H1 (cell line): Measurements from ENCODE around the gene DIPK1A. TPM values are rescaled to one million over a fixed set of nuclear protein-coding genes. Genes with fewer than 3 reads are reported as not detected.

Experiments used
- CTCF ChIA-PET: fragments of 300-600 bp; sonication (Branson Sonifier 250); formaldehyde crosslinking; loops from one replicate; lab custom pipeline; 2021; ENCODE audit not compliant: partially characterized antibody; lab: Charles Lee
- POLR2A ChIA-PET: fragments of 300-600 bp; sonication (Branson Sonifier 250); formaldehyde crosslinking; loops from one replicate; lab custom pipeline; 2021; ENCODE audit warnings: inconsistent platforms; ENCODE audit not compliant: partially characterized antibody; lab: Charles Lee
- DNase-seq, 2 experiments: peaks; one replicate each; pipeline versions ENCODE4 v3.0.0 to v3.0.0-alpha.2; 2010 to 2022; ENCODE audit warnings: low spot score in 2 of 2, low read depth in 1 of 2, mixed read lengths in 1 of 2
- FAIRE-seq: peaks from 2 replicates; lab custom pipeline; 2011; peaks lifted over from hg19 to GRCh38; lab: Jason Lieb, UNC
- H2AFZ ChIP-seq: 2 replicates; pipeline ENCODE4 v1.8.1; 2012; ENCODE audit warnings: low read length, inconsistent platforms
- H2AK5ac ChIP-seq: 2 replicates; pipeline ENCODE4 v1.6.1; 2013; ENCODE audit warnings: low read depth, low read length
- H2BK120ac ChIP-seq: replicated peaks from 2 replicates; pipeline ENCODE3; 2013; ENCODE audit warnings: low read depth, low read length, inconsistent platforms
- H2BK12ac ChIP-seq: 2 replicates; pipeline ENCODE4 v1.6.1; 2013; ENCODE audit warnings: low read depth, low read length
- H2BK15ac ChIP-seq: 2 replicates; pipeline ENCODE4 v1.6.1; 2013; ENCODE audit warnings: low read length
- H2BK20ac ChIP-seq: 2 replicates; pipeline ENCODE4 v1.6.1; 2013; ENCODE audit warnings: low read length
- H2BK5ac ChIP-seq: 2 replicates; pipeline ENCODE4 v1.6.1; 2013; ENCODE audit warnings: low read depth, low read length
- H3K14ac ChIP-seq: 2 replicates; pipeline ENCODE4 v1.6.1; 2013; ENCODE audit warnings: inconsistent platforms; ENCODE audit not compliant: insufficient read length
- H3K18ac ChIP-seq: 2 replicates; pipeline ENCODE4 v1.6.1; 2013; ENCODE audit warnings: low read length; ENCODE audit errors: extremely low read depth
- H3K23ac ChIP-seq: 2 replicates; pipeline ENCODE4 v1.6.1; 2013; ENCODE audit warnings: inconsistent platforms; ENCODE audit not compliant: insufficient read length
- H3K23me2 ChIP-seq: 2 replicates; pipeline ENCODE4 v1.6.1; 2013; ENCODE audit warnings: low read depth, low read length
- H3K27ac ChIP-seq: 2 replicates; pipeline ENCODE4 v1.6.1; 2011; ENCODE audit warnings: low read depth, low read length, inconsistent platforms
- H3K27me3 ChIP-seq, 4 experiments: replicated peaks in 1 of 4; 1 replicate in 1 of 4; 2 replicates in 3 of 4; pipeline versions ENCODE4 v1.6.1 to v1.8.1; 2011 to 2013; ENCODE audit warnings: low read length in 3 of 4, mild to moderate bottlenecking in 3 of 4, inconsistent platforms in 2 of 4, mixed read lengths in 2 of 4, moderate library complexity in 1 of 4; ENCODE audit not compliant: control insufficient read depth in 3 of 4, insufficient read depth in 3 of 4; ENCODE audit errors: extremely low read depth in 1 of 4
- H3K36me3 ChIP-seq, 4 experiments: 2 replicates each; pipeline versions ENCODE4 v1.6.1 to v1.8.1; 2011 to 2013; ENCODE audit warnings: mild to moderate bottlenecking in 4 of 4, low read length in 3 of 4, moderate library complexity in 2 of 4, control low read depth in 1 of 4, inconsistent platforms in 1 of 4; ENCODE audit not compliant: insufficient read depth in 4 of 4, control insufficient read depth in 2 of 4
- H3K4ac ChIP-seq: replicated peaks from 2 replicates; pipeline ENCODE3; 2013; ENCODE audit warnings: low read length, low read depth, mixed read lengths, inconsistent platforms; ENCODE audit not compliant: insufficient read length
- H3K4me1 ChIP-seq, 4 experiments: replicated peaks in 1 of 4; 1 replicate in 1 of 4; 2 replicates in 3 of 4; pipeline versions ENCODE4 v1.6.1 to v1.8.1; 2011 to 2013; ENCODE audit warnings: low read length in 3 of 4, inconsistent platforms in 2 of 4, mixed read lengths in 1 of 4; ENCODE audit not compliant: insufficient read depth in 4 of 4, control insufficient read depth in 3 of 4
- H3K4me2 ChIP-seq, 2 experiments: 2 replicates each; pipeline versions ENCODE4 v1.6.1 to v1.8.1; 2011 to 2013; ENCODE audit warnings: low read depth in 2 of 2, low read length in 2 of 2, control low read depth in 1 of 2, inconsistent platforms in 1 of 2, mild to moderate bottlenecking in 1 of 2; ENCODE audit not compliant: insufficient read depth in 1 of 2
- H3K4me3 ChIP-seq, 4 experiments: fragments of 200-600, 300-600 bp in 1 of 4; sonication (generic), shearing (Covaris generic), sonication (Bioruptor Twin) in 1 of 4; 2 replicates each; pipeline versions ENCODE4 v1.5.1 to v1.8.1; 2011 to 2016; ENCODE audit warnings: low read length in 4 of 4, low read depth in 3 of 4, control low read depth in 2 of 4, inconsistent platforms in 2 of 4, mild to moderate bottlenecking in 2 of 4, mixed read lengths in 1 of 4, moderate library complexity in 1 of 4; ENCODE audit not compliant: insufficient read depth in 2 of 4; ENCODE audit errors: extremely low read depth in 1 of 4
- H3K56ac ChIP-seq: replicated peaks from 2 replicates; pipeline ENCODE3; 2013; ENCODE audit warnings: low read depth, mild to moderate bottlenecking, mixed read lengths, low read length, inconsistent platforms; ENCODE audit not compliant: insufficient read length
- H3K79me1 ChIP-seq: 2 replicates; pipeline ENCODE4 v1.6.1; 2013; ENCODE audit warnings: low read depth, low read length, control low read depth
- H3K79me2 ChIP-seq, 2 experiments: 2 replicates each; pipeline versions ENCODE4 v1.6.1 to v1.8.1; 2012 to 2013; ENCODE audit warnings: low read length in 2 of 2, mild to moderate bottlenecking in 2 of 2, inconsistent platforms in 1 of 2; ENCODE audit not compliant: insufficient read depth in 2 of 2, control insufficient read depth in 1 of 2
- H3K9ac ChIP-seq, 4 experiments: replicated peaks in 1 of 4; 1 replicate in 1 of 4; 2 replicates in 3 of 4; pipeline versions ENCODE4 v1.6.1 to v1.8.1; 2011 to 2013; ENCODE audit warnings: low read depth in 3 of 4, low read length in 3 of 4, control low read depth in 2 of 4, mild to moderate bottlenecking in 2 of 4, moderate library complexity in 2 of 4, inconsistent platforms in 1 of 4; ENCODE audit errors: extremely low read depth in 1 of 4
- H3K9me3 ChIP-seq, 2 experiments: 2 replicates each; pipeline versions ENCODE4 v1.6.1 to v1.8.1; 2012 to 2013; ENCODE audit warnings: mild to moderate bottlenecking in 2 of 2, moderate library complexity in 2 of 2, control low read depth in 1 of 2, inconsistent platforms in 1 of 2, low read depth in 1 of 2, low read length in 1 of 2, mixed read lengths in 1 of 2; ENCODE audit not compliant: insufficient read depth in 2 of 2
- H4K20me1 ChIP-seq, 2 experiments: replicated peaks in 1 of 2; 2 replicates each; pipeline versions ENCODE3 to v1.8.1; 2011 to 2013; ENCODE audit warnings: inconsistent platforms in 2 of 2, low read length in 2 of 2, mild to moderate bottlenecking in 1 of 2; ENCODE audit not compliant: insufficient read depth in 2 of 2, control insufficient read depth in 1 of 2
- H4K5ac ChIP-seq: 2 replicates; pipeline ENCODE4 v1.6.1; 2013; ENCODE audit warnings: low read length, low read depth, mixed read lengths, inconsistent platforms; ENCODE audit not compliant: insufficient read length
- H4K8ac ChIP-seq: 2 replicates; pipeline ENCODE4 v1.8.0; 2013; ENCODE audit warnings: mild to moderate bottlenecking, moderate library complexity, low read length, inconsistent platforms; ENCODE audit not compliant: insufficient read depth; ENCODE audit errors: extremely low read depth
- H4K91ac ChIP-seq: replicated peaks from 2 replicates; pipeline ENCODE3; 2013; ENCODE audit warnings: low read length, mixed read lengths, inconsistent platforms; ENCODE audit not compliant: insufficient read length
- BACH1 ChIP-seq: IDR thresholded peaks from 2 replicates; pipeline ENCODE4 v1.6.1; 2012; ENCODE audit warnings: low read length, improper control_type of control experiment
- BCL11A ChIP-seq, 2 experiments: IDR thresholded peaks; one replicate each; pipeline ENCODE4 v1.6.1; 2011; ENCODE audit warnings: low read depth in 2 of 2, low read length in 2 of 2, mild to moderate bottlenecking in 2 of 2
- BRCA1 ChIP-seq: IDR thresholded peaks from 2 replicates; pipeline ENCODE4 v1.6.1; 2012; ENCODE audit warnings: low read depth, low read length, improper control_type of control experiment
- CEBPB ChIP-seq: IDR thresholded peaks from 2 replicates; pipeline ENCODE4 v1.6.1; 2012; ENCODE audit warnings: low read depth, low read length
- CHD1 ChIP-seq: IDR thresholded peaks from 2 replicates; pipeline ENCODE4 v1.6.1; 2012; ENCODE audit warnings: low read depth, low read length, improper control_type of control experiment
- CTBP2 ChIP-seq: IDR thresholded peaks from 2 replicates; pipeline ENCODE4 v1.7.0; 2011; ENCODE audit warnings: borderline replicate concordance, mild to moderate bottlenecking, moderate library complexity, mixed read lengths, low read length; ENCODE audit not compliant: insufficient read depth, insufficient read length
- GABPA ChIP-seq: IDR thresholded peaks from 2 replicates; pipeline ENCODE4 v1.6.1; 2011; ENCODE audit warnings: mild to moderate bottlenecking, low read length, moderate library complexity, borderline replicate concordance; ENCODE audit not compliant: insufficient read depth
- JUN ChIP-seq: IDR thresholded peaks from 2 replicates; pipeline ENCODE4 v1.6.1; 2011; ENCODE audit warnings: low read depth, mild to moderate bottlenecking, improper control_type of control experiment, low read length
- MAFK ChIP-seq: IDR thresholded peaks from 2 replicates; pipeline ENCODE4 v1.6.1; 2012; ENCODE audit warnings: low read depth, mild to moderate bottlenecking, improper control_type of control experiment, low read length
- POLR2A ChIP-seq, 2 experiments: IDR thresholded peaks; 1 replicate in 1 of 2; 2 replicates in 1 of 2; pipeline ENCODE4 v1.6.1; 2011; ENCODE audit warnings: low read depth in 2 of 2, low read length in 2 of 2, mild to moderate bottlenecking in 2 of 2; ENCODE audit errors: control extremely low read depth in 1 of 2
- SP4 ChIP-seq: IDR thresholded peaks from 2 replicates; pipeline ENCODE4 v1.6.1; 2012; ENCODE audit warnings: low read length, inconsistent platforms
- SRF ChIP-seq: IDR thresholded peaks from 2 replicates; pipeline ENCODE4 v1.6.1; 2011; ENCODE audit warnings: mild to moderate bottlenecking, low read depth, low read length, moderate library complexity
- WGBS, 2 experiments: shearing (Covaris generic) in 1 of 2; methylation state at CpG; one replicate each; pipeline versions ENCODE4 v1.1.6 to v1.1.7; 2013 to 2015; ENCODE audit warnings: low lambda C conversion rate in 2 of 2, mixed read lengths in 2 of 2, inconsistent platforms in 1 of 2, low coverage in 1 of 2, missing lambda C conversion rate in 1 of 2; ENCODE audit not compliant: insufficient replicate concordance in 2 of 2, insufficient coverage in 1 of 2, insufficient read length in 1 of 2; ENCODE audit errors: extremely low coverage in 1 of 2, missing lambda C conversion rate in 1 of 2; 5-methylcytosine and 5-hydroxymethylcytosine counted together
- polyA plus RNA-seq, 7 experiments: library from polyadenylated mRNA; depleted of rRNA in 3 of 7; stranded (reverse) in 5 of 7; unstranded in 2 of 7; fragments of >200 nt in 5 of 7; fragments of 200-250 nt in 2 of 7; gene quantifications; 1 replicate in 5 of 7; 2 replicates in 1 of 7; 4 replicates in 1 of 7; pipeline versions ENCODE4 v1.2.1 to v1.2.3, GENCODE V29; 2011 to 2013; ENCODE audit warnings: missing spikeins in 2 of 7, mixed read lengths in 2 of 7
- total RNA-seq: library from RNA; stranded (reverse); fragmentation: NEBNext Ultra II Directional; extraction: Animal tissue kit (Norgen Biotek cat#: 25700); gene quantifications from 2 replicates; pipeline ENCODE4 v1.2.1, GENCODE V29; 2021

Gene DIPK1A
- total and polyA plus RNA-seq, 2 of the 8 experiments (the other 6 are each of a cell fraction or from before 2014, with no cell fraction given) = 2.5 to 5.0 TPM

DNA sequence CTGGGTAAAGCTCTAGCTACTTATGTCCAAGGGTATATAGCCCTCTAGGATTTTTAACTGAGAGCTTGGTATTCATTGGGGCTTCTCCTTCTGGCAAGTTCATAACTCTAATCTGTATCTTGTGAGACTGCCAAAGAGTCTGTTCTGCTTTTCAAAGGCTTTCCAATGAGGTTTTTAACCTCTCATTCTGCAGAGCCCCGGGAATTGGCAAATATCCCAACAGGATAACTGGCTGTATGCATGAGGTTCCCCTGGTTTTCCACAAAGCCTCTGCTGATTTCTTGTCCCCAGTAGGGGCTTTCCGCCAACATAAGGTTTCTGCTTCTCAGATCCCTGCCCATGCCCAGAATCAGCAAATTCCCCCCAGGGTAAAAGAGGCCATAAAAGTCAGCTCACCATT, 88.5 kb downstream of the DIPK1A start:
- no peaks in the 10 kb centered on the region for H3K23me2 ChIP-seq
- no peak overlapping the region for H3K9ac ChIP-seq
- H2BK15ac ChIP-seq = no peak overlapping the region
- DNase-seq = no peak
- H3K18ac ChIP-seq = no peak overlapping the region
- H3K23ac ChIP-seq = no peak overlapping the region
- no peak overlapping the region for H3K4me3 ChIP-seq
- no peaks in the 10 kb centered on the region; a peak in 1 of 8 replicates for H3K36me3 ChIP-seq
- no peak overlapping the region for H2BK20ac ChIP-seq
- TF ChIP-seq POLR2A (IDR thresholded peaks at IDR 0.05; ENCODE audit: control extremely low read depth in 1 of 2, low read depth in 2 of 2, low read length in 2 of 2) (no peak), CHD1 (no peak), JUN (no peak), GABPA (no peak), CTBP2 (no peak), BCL11A (IDR thresholded peaks at IDR 0.05; ENCODE audit: low read depth in 2 of 2, low read length in 2 of 2) (no peak), CEBPB (no peak), MAFK (no peak), SRF (no peak), BRCA1 (no peak), SP4 (no peak), BACH1 (no peak)
- 0 out of 4 replicates have a peak, but pooled peaks cover 0 to 6% of the 10 kb centered on the region in 2 experiments for H3K9me3 ChIP-seq
- 95% methylated on average over 2 of the region's 2 CpGs; no CpG with 5 or more reads in 1 of the 2 experiments for WGBS, 2 experiments
- H3K4me1 ChIP-seq = no peaks in the 10 kb centered on the region; a peak in 1 of 7 replicates
- H2AFZ ChIP-seq = no peak overlapping the region
- no peak overlapping the region for H2AK5ac ChIP-seq
- H4K91ac ChIP-seq = no peak overlapping the region
- H3K14ac ChIP-seq = no peak overlapping the region
- no peaks in the 10 kb centered on the region for H3K79me2 ChIP-seq
- ChIA-PET POLR2A (no interaction called here), CTCF (interaction anchor here (1.0 kb wide), 1 partner anchor 13 kb away, joined by 3 read pairs; no protein-coding TSS in a partner anchor)
- no peaks in the 10 kb centered on the region for H3K79me1 ChIP-seq
- H4K8ac ChIP-seq = no peak overlapping the region
- no peaks in the 10 kb centered on the region for H3K27me3 ChIP-seq
- H4K5ac ChIP-seq = no peak overlapping the region
- no peak for FAIRE-seq
- H3K4ac ChIP-seq = no peak overlapping the region
- no peak overlapping the region for H2BK5ac ChIP-seq
- no peak overlapping the region for H3K4me2 ChIP-seq
- H2BK12ac ChIP-seq = no peak overlapping the region
- no peak overlapping the region for H3K56ac ChIP-seq
- no peaks in the 10 kb centered on the region for H4K20me1 ChIP-seq
- no peak overlapping the region for H2BK120ac ChIP-seq
- H3K27ac ChIP-seq = no peak overlapping the region
